HuH-7 (cell line): ENCODE results near the gene IARS2.
"Not testable (repeated sequence)": the region's sequence is repeated elsewhere in the genome, so short reads cannot be mapped to it uniquely, and the experiment has no call there.

Source experiments
- DNase-seq: peaks from one replicate; pipeline ENCODE4 v3.0.0; 2011; ENCODE audit warnings: low spot score

IARS2 gene

DNA sequence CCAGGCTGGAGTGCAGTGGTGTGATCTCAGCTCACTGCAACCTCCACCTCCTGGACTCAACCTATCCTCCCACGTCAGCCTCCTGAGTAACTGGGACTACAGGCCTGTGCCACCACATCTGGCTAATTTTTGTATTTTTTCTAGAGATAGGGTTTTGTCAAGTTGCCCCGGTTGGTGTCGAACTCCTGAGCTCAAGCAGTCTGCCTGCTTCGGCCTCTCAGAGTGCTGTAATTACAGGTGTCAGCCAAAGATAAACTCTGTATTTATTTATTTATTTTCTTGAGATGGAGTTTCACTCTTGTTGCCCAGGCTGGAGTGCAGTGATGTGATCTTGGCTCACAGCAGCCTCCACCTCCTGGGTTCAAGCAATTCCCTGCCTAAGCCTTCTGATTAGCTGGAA lies 18.7 kb downstream of the IARS2 start:
- not testable (repeated sequence) for DNase-seq

DNA sequence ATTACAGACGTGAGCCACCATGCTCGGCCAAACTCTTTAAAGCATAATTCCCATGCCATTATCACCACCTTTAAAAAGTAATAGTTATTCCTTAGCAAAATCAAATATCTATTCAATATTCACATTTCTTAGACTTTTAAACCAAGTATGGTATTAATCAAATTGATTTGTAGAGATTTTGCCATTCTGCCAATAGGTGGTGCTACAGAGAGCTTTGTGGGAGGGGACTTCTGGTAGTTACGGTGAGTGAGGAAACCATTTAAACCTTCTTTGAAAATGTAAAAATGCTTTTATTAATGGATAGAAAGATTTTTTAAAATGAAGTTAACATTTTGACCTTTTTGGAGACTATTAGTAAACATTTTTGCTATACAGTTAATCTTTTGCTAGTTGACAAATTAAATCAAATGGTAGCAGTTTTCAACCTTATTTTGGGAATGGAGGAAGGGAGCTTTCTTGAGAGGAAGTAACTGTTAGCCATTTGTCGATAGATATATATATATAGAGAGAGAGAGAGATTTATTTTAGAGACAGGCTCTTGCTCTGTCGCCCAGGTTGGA lies 19.3 kb downstream of the IARS2 start:
- peak; percentile 38 for DNase-seq

DNA sequence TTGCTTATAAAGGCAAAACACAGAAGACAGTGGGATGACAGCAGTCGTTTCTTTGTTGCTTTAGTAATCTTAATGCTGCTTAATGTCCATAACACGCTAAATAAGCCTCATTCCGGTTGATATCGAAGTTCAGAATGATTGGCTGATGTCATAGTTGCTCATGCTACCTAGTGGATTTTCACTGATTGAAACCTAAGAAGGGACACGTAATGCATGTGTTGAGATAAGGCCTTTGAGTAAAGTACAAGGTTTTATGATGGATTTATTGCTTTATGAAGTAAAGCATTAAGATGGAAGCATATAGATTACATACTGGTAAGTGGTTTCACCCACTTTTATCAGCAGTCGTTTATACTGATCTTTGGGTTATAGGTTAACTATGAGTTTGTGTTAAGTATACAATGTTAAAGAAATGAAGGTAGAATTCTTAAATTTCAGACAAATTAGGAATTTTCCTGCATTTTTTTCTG lies 25.1 kb downstream of the IARS2 start:
- peak; percentile 79 for DNase-seq

DNA sequence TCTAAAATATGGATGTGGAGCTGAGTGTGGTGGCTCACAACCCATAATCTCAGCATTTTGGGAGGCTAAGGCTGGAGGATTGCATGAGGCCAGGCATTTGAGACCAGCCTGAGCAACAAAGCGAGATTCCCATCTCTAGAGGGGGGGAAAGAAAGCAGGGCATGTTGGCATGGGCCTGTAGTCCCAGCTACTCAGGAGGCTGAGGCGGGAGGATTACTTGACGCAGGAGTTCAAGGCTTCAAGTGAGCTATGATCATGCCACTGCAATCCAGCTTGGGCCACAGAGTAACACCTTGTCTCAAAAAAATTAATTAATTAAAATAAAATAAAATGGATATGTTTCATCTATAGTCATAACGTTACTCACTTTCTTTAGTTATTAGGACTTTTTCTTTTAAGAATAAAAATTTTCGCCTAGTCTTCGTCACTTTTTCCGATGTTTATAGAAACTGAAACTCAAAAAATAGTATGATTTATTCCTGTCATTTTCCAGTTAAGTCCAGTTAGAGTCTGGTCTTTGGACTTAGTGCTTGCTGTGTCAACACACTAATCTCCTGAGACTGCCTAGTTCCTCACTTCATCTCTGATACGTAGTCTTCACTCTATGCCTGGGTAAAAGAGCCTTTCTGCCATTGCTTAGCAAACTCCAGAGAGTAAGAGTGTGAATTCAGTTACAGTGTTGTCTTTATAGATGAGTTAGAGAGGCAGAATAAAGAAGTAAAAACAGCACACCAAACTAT lies 28.0 kb downstream of the IARS2 start:
- peak; percentile 46 for DNase-seq

DNA sequence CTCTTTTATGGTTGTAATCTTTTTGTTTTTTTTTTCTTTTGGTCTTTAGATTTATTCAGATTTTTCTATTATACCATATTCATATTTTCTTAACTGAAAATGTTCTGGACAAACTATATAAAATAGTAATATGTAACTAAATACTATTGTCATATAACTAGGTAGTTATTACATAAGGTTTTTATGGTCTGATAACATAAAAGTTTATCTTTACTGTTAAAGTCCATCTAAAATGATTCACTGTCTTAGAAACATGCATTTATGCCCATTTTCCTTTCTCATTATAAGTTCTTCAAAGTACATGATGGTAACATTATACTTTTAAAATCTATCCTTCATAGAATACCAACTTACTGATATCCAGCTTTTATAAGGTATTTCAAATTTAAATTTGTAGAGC lies 29.1 kb downstream of the IARS2 start:
- no peak for DNase-seq

DNA sequence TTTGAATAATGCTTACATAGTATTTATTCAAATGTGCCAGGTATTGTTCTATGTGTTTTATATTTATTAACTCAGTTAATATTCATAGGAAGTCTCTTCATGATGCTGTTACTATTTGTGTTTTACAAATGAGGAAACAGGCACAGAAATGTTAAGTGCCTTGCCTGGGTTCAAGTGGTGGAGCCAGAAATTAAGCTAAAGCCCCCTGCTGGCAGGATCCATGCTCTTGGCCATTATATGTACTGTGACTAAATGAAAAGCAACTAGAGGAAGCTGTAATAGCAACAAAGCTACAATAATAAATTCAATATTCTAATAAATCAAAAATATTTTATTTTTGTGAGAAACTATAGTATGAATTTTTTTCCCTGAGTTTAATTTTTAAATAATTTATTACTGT lies 30.0 kb downstream of the IARS2 start:
- DNase-seq, result peak; percentile 36

DNA sequence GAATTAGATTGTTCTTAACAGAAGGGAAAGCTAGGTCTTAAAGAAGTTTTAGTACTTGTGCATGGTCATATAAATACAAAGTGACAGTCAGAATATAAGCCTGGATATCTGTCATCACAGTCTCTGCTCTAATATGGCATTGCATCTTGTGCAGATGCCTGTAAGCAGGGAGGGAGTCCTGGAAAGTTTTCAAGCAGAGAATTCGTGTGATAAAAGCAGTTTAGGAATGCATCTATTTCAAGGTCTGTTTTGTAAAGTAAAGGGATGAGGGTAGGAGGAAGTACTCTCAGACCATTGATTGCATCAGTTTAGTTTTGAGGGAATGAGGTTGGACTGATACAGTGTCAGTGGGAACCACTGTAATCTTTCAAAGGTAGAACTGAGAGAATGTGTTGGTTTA lies 30.6 kb downstream of the IARS2 start:
- no peak for DNase-seq

DNA sequence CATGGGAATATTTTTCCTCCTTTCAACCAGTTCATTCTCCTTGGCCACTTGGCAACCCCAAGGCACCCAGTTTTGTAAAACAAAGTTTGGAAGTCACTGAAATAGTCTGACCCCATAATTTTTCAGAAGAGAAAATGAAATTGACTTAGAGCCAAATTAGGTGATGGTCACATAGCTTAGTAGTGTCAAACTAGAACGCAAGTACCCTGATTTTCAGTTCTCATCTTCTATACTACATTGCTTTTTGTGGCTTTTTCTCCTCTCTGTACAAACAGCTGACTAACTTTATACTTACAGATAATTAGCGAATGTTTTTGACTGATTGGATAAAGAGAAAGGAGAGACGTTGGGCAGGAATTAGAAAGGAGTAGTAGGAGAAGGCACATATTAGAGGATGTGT lies 33.1 kb downstream of the IARS2 start:
- no peak for DNase-seq

DNA sequence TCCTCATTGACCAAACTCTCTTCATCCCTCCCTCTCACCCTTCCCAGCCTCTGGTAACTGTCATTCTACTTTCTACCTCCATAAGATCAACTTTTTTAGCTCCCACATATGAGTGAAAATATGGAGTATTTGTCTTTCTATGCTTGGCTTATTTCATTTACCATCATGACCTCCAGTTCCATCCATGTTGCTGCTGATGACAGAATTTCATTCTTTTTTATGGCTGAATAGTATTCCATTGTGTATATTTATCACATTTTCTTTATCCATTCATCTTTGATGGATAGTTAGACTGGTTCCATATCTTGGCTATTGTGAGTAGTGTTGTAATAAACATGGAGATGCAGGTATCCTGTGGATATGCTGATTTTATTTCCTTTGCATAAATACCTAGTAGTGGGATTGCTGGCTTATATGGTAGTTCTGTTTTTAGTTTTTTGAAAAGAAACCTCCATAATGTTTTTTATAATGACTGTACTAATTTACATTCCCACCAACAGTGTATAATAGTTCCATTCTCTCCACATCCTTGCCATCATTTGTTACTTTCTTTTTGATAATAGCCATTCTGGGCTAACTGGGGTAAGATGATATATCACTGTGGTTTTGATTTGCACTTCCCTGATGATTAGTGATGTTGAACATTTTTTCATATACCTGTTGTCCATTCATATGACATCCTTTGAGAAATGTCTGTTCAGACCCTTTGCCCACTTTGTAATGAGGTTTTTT lies 35.7 kb downstream of the IARS2 start:
- no peak for DNase-seq

DNA sequence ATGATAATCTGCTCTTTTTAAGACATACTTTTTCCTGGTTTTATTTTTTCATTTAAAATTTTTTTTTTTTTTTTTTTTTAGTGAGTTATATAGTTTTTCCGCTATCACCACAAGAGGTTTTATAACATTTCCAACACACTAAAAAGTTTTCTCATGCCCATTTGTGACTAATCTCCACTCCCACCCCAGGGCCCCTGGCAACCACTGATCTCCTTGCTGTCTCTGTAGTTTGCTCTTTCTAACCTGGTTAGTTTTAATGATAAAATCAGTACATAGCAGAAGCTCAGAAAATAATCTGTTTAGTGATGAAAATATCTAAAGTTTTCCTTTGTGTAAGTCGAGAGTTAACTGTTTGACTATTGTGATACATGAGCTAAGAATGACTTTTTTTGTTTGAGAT lies 41.8 kb downstream of the IARS2 start:
- no peak for DNase-seq

DNA sequence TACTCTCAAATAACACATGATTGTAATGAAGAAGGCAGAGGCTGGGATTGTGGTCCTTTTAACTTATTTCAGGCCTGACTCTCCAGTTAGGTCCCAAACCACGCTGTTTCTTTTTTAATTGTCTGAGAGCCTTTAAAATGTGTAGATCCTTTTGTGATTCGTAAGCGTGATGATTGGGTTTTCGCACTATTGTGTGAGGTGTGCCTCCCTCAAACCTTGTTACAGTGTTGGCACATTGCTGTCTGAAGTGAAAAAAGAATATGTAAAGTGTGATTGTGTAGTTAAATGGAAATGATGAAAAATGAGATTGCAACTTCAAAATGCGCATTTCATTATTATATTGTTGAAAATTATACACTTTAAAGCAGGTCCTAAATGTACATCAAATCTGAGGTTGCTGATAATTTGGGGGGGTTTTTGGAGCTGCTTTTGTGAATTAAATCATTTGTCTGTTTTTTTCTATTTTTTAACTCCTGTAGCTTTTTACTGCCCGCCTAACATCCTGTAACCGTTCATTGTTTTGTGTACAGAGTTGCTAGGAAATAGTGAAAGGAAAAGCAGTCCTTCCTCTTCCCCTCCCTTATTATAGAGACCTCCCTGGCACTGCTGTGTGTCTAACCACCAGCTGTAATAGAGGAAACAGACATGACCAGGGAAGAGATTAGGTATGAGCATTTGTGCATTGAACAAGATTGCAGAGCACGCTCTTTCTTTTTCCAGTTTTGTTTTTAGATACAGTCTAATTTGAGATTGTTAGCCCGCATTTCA lies 43.3 kb downstream of the IARS2 start:
- DNase-seq, result no peak

DNA sequence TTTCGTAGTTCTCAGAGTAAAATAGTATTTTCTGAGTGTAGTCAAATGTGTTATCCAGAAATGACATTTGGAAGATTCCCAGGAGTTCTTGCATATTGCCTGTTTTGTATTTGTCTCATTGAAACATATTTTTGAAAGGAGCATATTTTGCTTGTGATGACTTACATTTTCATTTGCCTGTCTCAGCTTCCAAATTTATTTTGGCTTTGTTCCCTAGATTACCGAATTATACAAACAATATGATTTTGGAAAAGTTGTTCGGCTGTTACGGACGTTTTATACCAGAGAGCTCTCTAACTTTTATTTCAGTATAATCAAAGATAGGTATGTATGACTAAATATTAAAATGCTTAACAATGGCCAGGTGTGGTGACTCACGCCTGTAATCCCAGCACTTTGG lies 46.0 kb downstream of the IARS2 start:
- no peak for DNase-seq

DNA sequence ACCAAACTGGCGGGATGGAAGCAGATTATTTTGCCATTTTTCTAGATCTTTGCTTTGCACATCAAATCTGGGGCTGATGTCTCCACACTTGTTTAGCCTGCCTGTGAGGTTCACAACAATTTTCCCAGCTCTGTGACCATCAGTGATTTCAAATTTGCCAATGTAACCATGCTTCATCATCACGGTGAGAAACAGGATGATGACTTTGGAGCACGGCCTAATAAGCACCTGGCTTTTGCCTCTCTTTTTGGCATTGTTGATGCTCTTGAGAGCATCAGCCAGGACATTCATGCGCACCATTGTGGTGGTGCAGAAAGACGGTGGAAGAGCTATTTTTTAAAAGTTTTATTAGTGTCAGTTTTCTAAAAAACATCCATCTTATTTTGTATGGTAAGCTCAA lies 50.1 kb downstream of the IARS2 start:
- no peak for DNase-seq

DNA sequence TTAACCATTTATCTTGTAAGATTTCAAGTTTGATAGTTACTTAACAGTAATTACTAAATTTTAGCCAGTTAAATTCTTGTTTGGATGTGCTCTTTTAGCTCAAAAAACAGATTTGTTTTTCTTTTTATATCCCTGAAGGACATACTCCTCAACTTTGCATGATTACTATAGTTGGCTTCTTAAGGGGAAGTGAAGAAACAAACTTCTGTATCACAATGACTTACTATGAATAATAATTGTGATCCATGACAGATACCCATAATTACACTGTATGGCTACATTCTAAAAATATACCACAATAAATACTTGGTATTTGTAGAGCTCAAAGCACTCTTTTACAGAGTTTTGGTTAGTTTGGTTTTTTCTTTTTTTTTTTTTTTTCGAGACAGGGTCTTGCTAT lies 55.8 kb downstream of the IARS2 start:
- no peak for DNase-seq

DNA sequence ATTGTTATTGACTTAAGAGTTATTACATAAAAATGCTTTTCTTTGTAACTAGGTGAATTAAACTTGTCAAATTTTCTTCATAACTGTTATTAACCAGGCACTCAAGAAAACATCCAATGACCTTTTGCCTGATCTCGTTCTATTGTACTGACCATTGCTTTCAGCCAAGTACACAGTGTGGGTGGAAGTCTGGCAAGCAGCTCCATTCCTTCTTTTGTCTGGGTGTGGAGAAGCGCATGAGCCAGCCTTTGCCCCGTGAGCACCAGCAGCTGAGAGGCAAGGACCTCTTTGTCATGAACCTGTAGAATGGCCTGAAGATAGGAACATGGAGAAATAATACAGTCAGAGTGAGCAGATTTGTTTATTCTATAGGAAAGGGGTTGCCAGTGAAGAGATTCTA lies 57.5 kb downstream of the IARS2 start:
- DNase-seq, result no peak

DNA sequence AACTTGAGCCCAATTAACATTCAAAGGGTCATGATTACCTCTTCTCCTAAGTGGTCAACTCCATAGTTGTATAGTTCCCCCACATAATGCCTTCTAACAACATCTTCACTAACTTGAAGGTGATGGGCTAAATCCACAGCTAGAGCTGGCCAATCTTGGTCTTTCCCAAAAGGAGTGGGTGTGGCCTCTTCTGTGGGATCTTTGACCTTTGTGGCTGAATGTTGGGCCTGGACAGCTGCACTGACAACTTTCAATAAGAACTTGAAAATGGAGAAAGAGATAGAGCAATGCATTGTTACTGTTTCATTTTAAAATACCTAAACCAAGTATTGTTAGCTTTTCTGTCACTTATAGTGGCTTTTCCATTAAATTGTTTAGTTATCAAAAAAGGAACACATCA lies 59.2 kb downstream of the IARS2 start:
- no peak for DNase-seq

DNA sequence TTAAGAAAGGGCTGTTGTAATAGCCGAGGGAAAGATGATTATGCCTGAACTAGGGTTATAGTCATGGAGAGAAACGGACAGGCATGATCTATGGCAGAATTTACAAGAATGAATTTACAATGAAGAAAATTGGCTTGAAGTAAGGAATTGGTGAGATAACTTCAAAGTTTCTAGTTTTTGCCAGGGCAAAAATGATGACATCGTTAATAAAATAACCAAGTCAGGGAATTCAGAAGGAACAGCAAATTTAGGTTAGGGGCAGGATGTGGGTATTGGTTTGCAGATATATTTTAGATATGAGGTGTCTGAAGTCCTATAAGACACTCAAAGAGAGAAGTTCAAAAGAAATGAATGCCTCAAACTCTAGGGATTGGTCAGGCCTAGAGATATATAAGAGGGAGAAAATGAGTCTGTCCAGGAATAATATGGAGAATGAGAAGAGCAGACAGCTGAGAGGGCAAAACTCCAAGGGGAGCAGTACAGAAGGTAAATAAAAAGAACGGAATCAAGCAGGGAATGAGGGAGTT lies 62.8 kb downstream of the IARS2 start:
- no peak for DNase-seq

DNA sequence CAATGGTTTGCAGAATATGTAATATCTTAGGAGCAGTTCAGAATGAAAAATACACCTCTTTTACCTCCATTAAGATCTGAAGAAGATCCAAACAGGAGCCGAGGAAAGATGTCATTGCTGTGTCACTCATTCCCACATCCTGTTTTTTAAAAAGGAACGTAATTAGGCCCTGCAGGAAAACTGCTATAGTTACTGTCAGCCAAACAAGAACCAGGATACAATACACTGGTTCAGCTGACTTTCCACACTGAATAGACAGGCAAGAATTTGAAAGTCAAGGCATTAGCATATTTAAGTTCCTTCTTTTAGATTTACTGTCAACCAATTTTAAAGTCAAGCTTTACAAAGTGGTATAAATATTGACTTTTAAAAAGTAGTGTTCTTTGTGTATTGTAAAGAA lies 63.8 kb downstream of the IARS2 start:
- no peak for DNase-seq

DNA sequence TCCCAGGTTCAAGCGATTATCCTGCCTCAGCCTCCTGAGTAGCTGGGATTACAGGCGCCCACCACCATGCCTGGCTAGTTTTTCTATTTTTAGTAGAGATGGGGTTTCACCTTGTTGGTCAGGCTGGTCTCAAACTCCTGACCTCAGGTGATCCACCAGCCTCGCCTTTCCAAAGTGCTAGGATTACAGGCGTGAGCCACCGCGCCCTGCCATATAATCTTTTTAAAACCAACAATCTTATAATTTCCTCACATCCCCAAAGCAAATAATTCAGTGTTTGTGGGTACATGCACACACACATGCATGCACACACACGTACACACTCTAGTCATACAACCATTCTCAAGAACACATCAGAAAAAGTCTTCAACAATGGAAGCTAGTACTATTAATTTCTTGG lies 64.6 kb downstream of the IARS2 start:
- DNase-seq, result not testable (repeated sequence)

DNA sequence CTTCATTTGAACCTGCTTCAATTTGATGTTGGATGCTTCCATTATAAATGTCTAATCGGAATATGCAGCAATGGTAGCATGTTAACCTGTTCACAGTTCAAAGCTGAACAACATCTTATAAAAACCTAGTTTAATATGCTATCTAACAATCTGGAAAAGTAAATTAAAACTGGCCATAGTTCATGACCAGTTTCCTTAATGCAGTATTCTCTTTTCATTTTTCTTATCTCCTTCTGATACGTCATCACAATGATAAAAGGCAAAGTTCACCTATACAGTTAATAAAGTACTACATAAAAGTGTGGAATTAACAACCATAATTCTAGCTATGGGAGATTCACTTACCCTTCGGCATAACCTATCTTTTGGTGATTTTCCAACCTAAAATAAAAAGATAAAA lies 65.1 kb downstream of the IARS2 start:
- no peak for DNase-seq

DNA sequence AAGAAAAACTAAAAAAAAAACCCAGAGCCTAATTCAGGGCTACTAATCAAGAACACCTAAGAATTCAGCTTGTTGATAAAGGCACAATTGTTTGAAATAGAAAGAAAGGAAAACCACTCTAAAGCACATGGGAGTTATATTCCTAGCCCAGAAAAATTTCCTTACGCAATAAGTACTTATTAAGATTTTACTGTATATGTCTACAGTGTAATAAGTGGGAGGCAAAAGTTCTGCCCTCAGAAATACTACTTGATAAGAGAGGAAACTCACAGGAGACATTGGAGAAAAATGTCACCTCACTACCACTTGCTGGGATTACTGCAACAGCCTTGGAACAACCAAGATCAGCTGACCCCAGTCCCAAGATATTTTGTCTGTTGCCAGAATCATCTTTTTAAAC lies 66.1 kb downstream of the IARS2 start:
- DNase-seq, result no peak

DNA sequence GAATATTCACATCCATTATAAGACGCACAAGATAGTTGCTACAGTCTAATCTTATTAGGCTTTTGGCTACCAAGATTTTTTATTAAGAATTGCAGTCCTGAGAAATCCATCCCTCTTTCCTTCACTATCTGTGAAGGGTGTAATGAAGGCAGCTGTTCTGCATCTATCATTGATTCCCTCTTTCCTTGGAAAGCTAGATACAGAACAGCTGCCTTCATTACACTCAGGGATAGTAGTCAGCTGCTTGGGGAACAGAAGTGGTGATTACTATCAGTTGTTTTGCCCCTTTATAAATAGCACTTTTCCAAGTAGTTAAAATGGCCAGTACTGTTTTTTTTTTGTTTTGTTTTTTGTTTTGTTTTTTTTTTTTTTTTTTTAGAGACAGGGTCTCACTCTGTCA lies 70.2 kb downstream of the IARS2 start:
- DNase-seq, result no peak
